H9 (cell line): ENCODE data around the gene PRR35. TPM values are rescaled to one million over a fixed set of nuclear protein-coding genes. Genes with fewer than 3 reads are reported as not detected.

Source experiments
- DNase-seq: peaks from one replicate; pipeline ENCODE4 v3.0.0-alpha.2; 2017
- H2AFZ ChIP-seq: one replicate; pipeline ENCODE4 v1.6.1; 2013; ENCODE audit warnings: mild to moderate bottlenecking, low read length, control low read depth, moderate library complexity
- H2AK5ac ChIP-seq: 2 replicates; pipeline ENCODE4 v1.6.1; 2013; ENCODE audit warnings: low read length, control low read depth, mixed read lengths; ENCODE audit not compliant: insufficient read length
- H2BK120ac ChIP-seq: one replicate; pipeline ENCODE4 v1.6.1; 2013; ENCODE audit warnings: low read depth, mild to moderate bottlenecking, low read length, control low read depth, inconsistent platforms; ENCODE audit not compliant: poor library complexity, severe bottlenecking
- H2BK12ac ChIP-seq: 2 replicates; pipeline ENCODE4 v1.6.1; 2013; ENCODE audit warnings: low read length, control low read depth, mixed read lengths, low read depth; ENCODE audit not compliant: insufficient read length
- H2BK15ac ChIP-seq: 2 replicates; pipeline ENCODE4 v1.6.1; 2013; ENCODE audit warnings: low read depth, low read length, control low read depth
- H2BK20ac ChIP-seq: one replicate; pipeline ENCODE4 v1.6.1; 2013; ENCODE audit warnings: low read depth, mild to moderate bottlenecking, low read length, control low read depth, inconsistent platforms; ENCODE audit not compliant: poor library complexity, severe bottlenecking
- H2BK5ac ChIP-seq: 2 replicates; pipeline ENCODE4 v1.6.1; 2013; ENCODE audit warnings: low read length, control low read depth, mixed read lengths; ENCODE audit not compliant: insufficient read length
- H3K14ac ChIP-seq: 2 replicates; pipeline ENCODE4 v1.6.1; 2013; ENCODE audit warnings: low read length, control low read depth; ENCODE audit not compliant: insufficient read depth
- H3K18ac ChIP-seq: 2 replicates; pipeline ENCODE4 v1.6.1; 2013; ENCODE audit warnings: low read depth, mild to moderate bottlenecking, mixed read lengths, low read length, control low read depth; ENCODE audit not compliant: insufficient read length
- H3K23ac ChIP-seq: 2 replicates; pipeline ENCODE4 v1.6.1; 2013; ENCODE audit warnings: low read length, control low read depth, mixed read lengths, low read depth; ENCODE audit not compliant: insufficient read length
- H3K23me2 ChIP-seq: 2 replicates; pipeline ENCODE4 v1.6.1; 2013; ENCODE audit warnings: low read depth, mild to moderate bottlenecking, mixed read lengths, low read length, control low read depth; ENCODE audit not compliant: insufficient read length, poor library complexity, severe bottlenecking
- H3K27ac ChIP-seq: 2 replicates; pipeline ENCODE4 v1.5.1; 2013; ENCODE audit warnings: low read length, control low read depth, mixed read lengths, low read depth; ENCODE audit not compliant: insufficient read length
- H3K27me3 ChIP-seq: 2 replicates; pipeline ENCODE4 v1.6.1; 2013; ENCODE audit warnings: low read length, control low read depth, inconsistent platforms; ENCODE audit not compliant: insufficient read depth
- H3K4ac ChIP-seq: 2 replicates; pipeline ENCODE4 v1.6.1; 2013; ENCODE audit warnings: low read depth, mild to moderate bottlenecking, control low read depth, inconsistent platforms, low read length, moderate library complexity
- H3K4me1 ChIP-seq: 2 replicates; pipeline ENCODE4 v1.6.1; 2013; ENCODE audit warnings: low read length, control low read depth, inconsistent platforms; ENCODE audit not compliant: insufficient read depth
- H3K4me2 ChIP-seq: 2 replicates; pipeline ENCODE4 v1.6.1; 2013; ENCODE audit warnings: low read length, control low read depth, mixed read lengths; ENCODE audit not compliant: insufficient read length, insufficient read depth
- H3K56ac ChIP-seq: 2 replicates; pipeline ENCODE4 v1.6.1; 2013; ENCODE audit warnings: low read depth, mild to moderate bottlenecking, mixed read lengths, low read length, control low read depth; ENCODE audit not compliant: insufficient read length
- H3K79me1 ChIP-seq: 2 replicates; pipeline ENCODE4 v1.6.1; 2013; ENCODE audit warnings: low read depth, mild to moderate bottlenecking, moderate library complexity, low read length, control low read depth, inconsistent platforms; ENCODE audit not compliant: insufficient read depth, poor library complexity, severe bottlenecking
- H3K79me2 ChIP-seq: 2 replicates; pipeline ENCODE4 v1.6.1; 2013; ENCODE audit warnings: low read length, control low read depth, inconsistent platforms; ENCODE audit not compliant: insufficient read depth
- H3K9ac ChIP-seq: 2 replicates; pipeline ENCODE4 v1.6.1; 2013; ENCODE audit warnings: low read length, control low read depth, mixed read lengths; ENCODE audit not compliant: insufficient read length; ENCODE audit errors: extremely low read depth
- H3K9me3 ChIP-seq: one replicate; pipeline ENCODE4 v1.6.1; 2013; ENCODE audit warnings: low read depth, low read length, inconsistent platforms; ENCODE audit not compliant: control insufficient read depth
- H3T11ph ChIP-seq: one replicate; pipeline ENCODE4 v1.6.1; 2013; ENCODE audit warnings: mild to moderate bottlenecking, low read length, control low read depth, inconsistent platforms
- H4K20me1 ChIP-seq: one replicate; pipeline ENCODE4 v1.6.1; 2013; ENCODE audit not compliant: control insufficient read depth, insufficient read length, insufficient read depth
- H4K5ac ChIP-seq: 2 replicates; pipeline ENCODE4 v1.6.1; 2013; ENCODE audit warnings: low read depth, mild to moderate bottlenecking, mixed read lengths, low read length, control low read depth; ENCODE audit not compliant: insufficient read length
- H4K8ac ChIP-seq: replicated peaks from 2 replicates; pipeline ENCODE4 v1.6.1; 2013; ENCODE audit warnings: low read length, control low read depth, mixed read lengths, low read depth; ENCODE audit not compliant: insufficient read length
- H4K91ac ChIP-seq: 2 replicates; pipeline ENCODE4 v1.6.1; 2013; ENCODE audit warnings: low read depth, mild to moderate bottlenecking, moderate library complexity, mixed read lengths, low read length, control low read depth; ENCODE audit not compliant: insufficient read length
- H3K27ac Mint-ChIP-seq, 3 experiments: 2 replicates in 2 of 3; 3 replicates in 1 of 3; pipeline ENCODE4 v1.8.0; 2020 to 2021; ENCODE audit warnings: mixed read lengths in 3 of 3, mild to moderate bottlenecking in 1 of 3, moderate library complexity in 1 of 3
- H3K27me3 Mint-ChIP-seq: 2 replicates; pipeline ENCODE4 v1.8.0; 2021; ENCODE audit warnings: low read depth, mild to moderate bottlenecking, moderate library complexity, mixed read lengths
- H3K36me3 Mint-ChIP-seq, 3 experiments: 2 replicates in 2 of 3; 3 replicates in 1 of 3; pipeline ENCODE4 v1.8.0; 2020 to 2021; ENCODE audit warnings: low read depth in 3 of 3, mixed read lengths in 3 of 3; ENCODE audit not compliant: insufficient read depth in 1 of 3
- H3K4me1 Mint-ChIP-seq, 2 experiments: 2 replicates each; pipeline ENCODE4 v1.8.0; 2020; ENCODE audit warnings: mixed read lengths in 2 of 2
- H3K4me3 Mint-ChIP-seq, 2 experiments: 2 replicates in 1 of 2; 3 replicates in 1 of 2; pipeline ENCODE4 v1.8.0; 2020 to 2021; ENCODE audit warnings: mild to moderate bottlenecking in 2 of 2, mixed read lengths in 2 of 2, moderate library complexity in 1 of 2
- H3K9me3 Mint-ChIP-seq, 2 experiments: 2 replicates in 1 of 2; 3 replicates in 1 of 2; pipeline ENCODE4 v1.8.0; 2020; ENCODE audit warnings: mild to moderate bottlenecking in 2 of 2, mixed read lengths in 2 of 2, moderate library complexity in 1 of 2
- CTCF ChIP-seq: fragments of 200-600 bp; sonication (generic); conservative IDR thresholded peaks from 3 replicates; pipeline ENCODE4 v1.8.0; 2021; ENCODE audit warnings: antibody characterized with exemption, mild to moderate bottlenecking
- WGBS: extraction: QIAGEN DNeasy Blood & Tissue Kit; methylation state at CpG from one replicate; pipeline ENCODE4 v1.1.7; 2013; ENCODE audit warnings: missing lambda C conversion rate, low lambda C conversion rate, mixed read lengths; ENCODE audit not compliant: insufficient read length; ENCODE audit errors: extremely low coverage; 5-methylcytosine and 5-hydroxymethylcytosine counted together
- total RNA-seq: library from RNA; stranded (reverse); gene quantifications from 2 replicates; pipeline ENCODE4 v1.2.1, GENCODE V29; 2021

Gene PRR35
- total RNA-seq, 1 experiment from 2014 or later = 0.33 TPM

GRCh38 chr16:555528-556473 lies 4.4 kb upstream of the PRR35 start:
- Histone ChIP-seq H2BK120ac (no peak overlapping the region), H3K27me3 (peaks cover 2% of the 10 kb centered on the region; the same call in 1 of the 2 replicates), H3K56ac (no peak overlapping the region), H3K9me3 (no peaks in the 10 kb centered on the region), H2BK5ac (no peak overlapping the region), H3K27ac (no peak overlapping the region), H4K5ac (no peak overlapping the region), H2BK20ac (no peak overlapping the region), H2AFZ (no peak overlapping the region), H2BK12ac (no peak overlapping the region), H2AK5ac (no peak overlapping the region), H4K20me1 (no peaks in the 10 kb centered on the region), H3K79me1 (no peaks in the 10 kb centered on the region), H3K23ac (no peak overlapping the region), H3K79me2 (no peaks in the 10 kb centered on the region), H3T11ph (no peak overlapping the region), H4K8ac (no peak overlapping the region), H3K23me2 (no peaks in the 10 kb centered on the region), H3K4me1 (no peaks in the 10 kb centered on the region), H3K9ac (no peak overlapping the region), H2BK15ac (no peak overlapping the region; the same call in 1 of the 2 replicates), H4K91ac (no peak overlapping the region), H3K4me2 (no peak overlapping the region), H3K18ac (no peak overlapping the region), H3K14ac (no peak overlapping the region), H3K4ac (no peak overlapping the region)
- no peak for DNase-seq
- Mint-ChIP-seq H3K9me3 (no peaks in the 10 kb centered on the region), H3K36me3 (peaks cover 0 to 6% (median 2%) of the 10 kb centered on the region in 3 experiments; a peak in 3 of 7 replicates), H3K27me3 (peaks cover 21% of the 10 kb centered on the region), H3K27ac (no peak overlapping the region), H3K4me3 (no peak overlapping the region), H3K4me1 (no peaks in the 10 kb centered on the region)
- no peak for TF ChIP-seq CTCF
- no CpG with 5 or more reads among the region's 32 CpGs for WGBS
